CD4-positive, alpha-beta T cell treated with Interleukin-15 for 1 hour (primary cell): ENCODE data around the gene CAMK2D.

Experiments used
- DNase-seq: peaks from one replicate; pipeline ENCODE4 v3.0.0-alpha.2; 2020

Gene CAMK2D

GRCh38 chr4:113762186-113763028 is 869 bp upstream of the CAMK2D start:
- peak; percentile 99 for DNase-seq

- peak; percentile 49 for DNase-seq
Observed at GRCh38 chr4:113760795-113761619, 531 bp downstream of the CAMK2D start.

GRCh38 chr4:113760094-113760794 is 1.3 kb downstream of the CAMK2D start:
- DNase-seq, result no peak

- DNase-seq, result no peak
Observed at GRCh38 chr4:113759696-113760093, 1.8 kb downstream of the CAMK2D start.

GRCh38 chr4:113758372-113758771 is 3.2 kb downstream of the CAMK2D start:
- DNase-seq, result no peak

GRCh38 chr4:113757486-113757885 is 4.1 kb downstream of the CAMK2D start:
- DNase-seq, result no peak

- DNase-seq, result no peak
Observed at GRCh38 chr4:113756005-113756410, 5.5 kb downstream of the CAMK2D start.

GRCh38 chr4:113750734-113751133 is 10.8 kb downstream of the CAMK2D start:
- DNase-seq, result no peak

GRCh38 chr4:113750296-113750695 is 11.2 kb downstream of the CAMK2D start:
- DNase-seq, result no peak

GRCh38 chr4:113749178-113749577 is 12.4 kb downstream of the CAMK2D start:
- no peak for DNase-seq

- DNase-seq, result no peak
Observed at GRCh38 chr4:113747949-113748348, 13.6 kb downstream of the CAMK2D start.

GRCh38 chr4:113745711-113746110 is 15.8 kb downstream of the CAMK2D start:
- DNase-seq, result no peak

- DNase-seq, result no peak
Observed at GRCh38 chr4:113744667-113745240, 16.8 kb downstream of the CAMK2D start.

- no peak for DNase-seq
Observed at GRCh38 chr4:113743690-113744089, 17.8 kb downstream of the CAMK2D start.

GRCh38 chr4:113742643-113743042 is 18.9 kb downstream of the CAMK2D start:
- no peak for DNase-seq

- no peak for DNase-seq
Observed at GRCh38 chr4:113741956-113742355, 19.6 kb downstream of the CAMK2D start.

- no peak for DNase-seq
Observed at GRCh38 chr4:113740857-113741379, 20.6 kb downstream of the CAMK2D start.

GRCh38 chr4:113739197-113739596 is 22.3 kb downstream of the CAMK2D start:
- no peak for DNase-seq

GRCh38 chr4:113738251-113738650 is 23.3 kb downstream of the CAMK2D start:
- no peak for DNase-seq

GRCh38 chr4:113733685-113734084 is 27.9 kb downstream of the CAMK2D start:
- DNase-seq, result no peak

- DNase-seq, result no peak
Observed at GRCh38 chr4:113732967-113733527, 28.5 kb downstream of the CAMK2D start.

GRCh38 chr4:113730467-113731216 is 30.9 kb downstream of the CAMK2D start:
- DNase-seq, result no peak
